Measurements from ENCODE around the gene EPHB6.

EPHB6 gene

DNA sequence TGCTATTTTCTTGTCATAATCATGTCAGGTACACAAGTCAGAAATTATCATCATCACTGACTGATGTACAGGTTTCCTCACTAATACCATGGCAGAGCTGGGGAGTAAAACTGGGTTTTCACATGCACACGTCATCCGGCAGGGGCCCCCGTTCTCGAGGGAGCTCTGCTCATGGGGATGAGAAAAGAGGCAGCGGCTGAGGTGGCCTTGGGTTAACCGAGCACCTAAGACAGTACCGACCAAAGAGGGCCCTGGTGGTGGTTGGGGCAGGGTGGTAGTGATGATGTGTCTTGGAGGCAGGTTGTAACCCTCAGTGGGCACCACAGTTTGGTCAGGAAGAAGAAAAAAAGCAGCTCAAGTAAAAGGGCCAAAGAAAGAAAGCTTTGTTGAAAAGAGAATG is 42.8 kb downstream of the EPHB6 start:
- DNase-seq, result no peak

DNA sequence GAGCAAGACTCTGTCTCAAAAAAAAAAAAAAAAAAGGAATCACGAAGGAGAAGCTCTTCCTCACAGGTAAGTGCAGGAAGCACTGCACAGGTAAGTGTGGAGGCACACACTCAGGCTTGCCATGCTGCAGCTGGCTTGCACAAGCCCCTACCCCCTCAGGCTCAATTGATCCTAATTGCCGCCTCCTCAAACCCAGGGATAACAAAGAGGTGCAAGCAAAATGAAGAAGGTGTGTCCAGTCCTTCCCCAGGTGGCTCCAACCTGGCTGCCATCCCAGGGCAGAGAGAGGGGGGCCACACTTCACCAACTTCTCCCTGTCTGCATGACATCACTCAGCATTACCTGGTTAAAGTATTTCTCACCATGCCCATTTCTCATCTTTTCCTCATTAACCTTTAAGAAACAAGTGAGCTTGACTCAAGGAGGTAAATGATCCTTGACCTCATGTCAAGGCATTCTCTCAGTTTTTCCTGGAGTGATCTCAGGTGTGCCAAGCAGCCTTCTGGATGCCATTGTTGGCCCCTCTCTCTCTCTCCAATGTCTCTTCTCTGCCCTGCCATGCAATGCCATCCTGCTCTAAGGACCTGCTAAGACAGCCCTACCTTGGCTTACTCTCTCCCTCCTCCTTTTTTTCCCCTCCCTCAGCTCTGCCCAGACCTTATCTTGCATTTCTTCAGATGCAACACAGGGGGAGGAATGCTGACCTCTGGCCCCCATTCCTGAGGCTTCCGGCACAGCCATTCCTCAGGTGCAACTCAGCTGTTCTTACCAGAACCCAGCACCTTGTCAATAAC is 43.7 kb downstream of the EPHB6 start:
- DNase-seq, result no peak

- no peak for DNase-seq
These were observed 44.8 kb downstream of the EPHB6 start for GRCh38 chr7:142899661-142900060.

DNA sequence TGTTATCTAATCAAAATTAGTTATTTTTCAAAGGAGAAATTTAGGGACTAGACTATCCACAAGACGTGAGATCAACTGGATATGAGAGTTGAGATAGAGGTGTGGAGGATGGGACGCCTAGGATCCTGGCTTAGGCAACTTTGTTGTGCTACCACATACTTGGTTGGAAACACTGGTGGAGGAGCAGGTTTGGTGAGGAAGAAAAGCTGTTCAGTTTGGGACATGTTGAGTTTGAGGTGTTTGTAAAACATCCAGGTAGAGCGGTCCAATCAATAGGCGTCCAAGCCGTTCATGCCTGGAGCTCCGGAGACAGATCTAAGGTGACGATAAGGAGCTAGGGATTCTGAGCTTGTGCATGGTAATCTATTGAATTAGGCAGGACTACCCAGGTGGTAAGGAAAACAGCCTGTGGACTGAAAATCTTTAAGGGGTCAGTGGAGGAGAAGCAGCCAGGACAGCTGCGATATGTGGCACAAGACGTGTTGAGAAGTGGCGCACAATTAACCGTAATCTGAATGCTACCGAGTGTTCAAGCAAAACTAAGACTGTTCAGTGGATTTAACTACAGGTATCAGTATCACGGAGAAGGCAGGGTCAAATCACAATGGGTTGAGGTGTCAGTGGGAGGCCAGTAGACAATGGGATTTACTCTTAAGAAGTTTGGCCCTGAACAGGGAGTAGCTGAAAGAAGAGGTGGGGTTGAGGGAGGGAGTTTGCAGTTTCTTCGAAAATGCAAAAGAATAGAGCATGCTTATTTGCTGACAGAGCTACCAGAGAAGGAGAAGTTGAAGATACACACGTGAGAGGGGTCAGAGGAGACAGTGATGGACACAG is 46.8 kb downstream of the EPHB6 start:
- no peak for DNase-seq

GRCh38 chr7:142904128-142904527 is 49.3 kb downstream of the EPHB6 start:
- DNase-seq, result no peak

DNA sequence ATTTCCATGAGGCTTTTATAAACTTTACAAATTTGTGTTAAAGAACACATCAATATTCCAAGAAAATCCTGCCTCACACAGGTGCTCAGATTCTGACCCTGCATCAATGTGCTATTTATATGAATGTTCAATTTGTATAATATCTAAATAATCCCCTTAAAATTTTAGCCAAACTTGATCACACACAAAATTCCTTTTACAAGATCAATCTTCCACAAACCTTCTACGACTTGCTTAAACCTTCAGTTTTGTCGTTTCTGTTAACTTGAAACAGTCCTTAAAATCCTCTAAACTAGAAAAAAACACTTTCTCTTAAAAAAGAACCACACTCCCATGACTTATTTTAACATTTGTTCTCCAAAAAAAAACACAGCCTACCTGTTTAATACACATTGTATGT is 50.9 kb downstream of the EPHB6 start:
- no peak for DNase-seq

GRCh38 chr7:142906643-142907042 is 51.8 kb downstream of the EPHB6 start:
- DNase-seq, result no peak

- DNase-seq, result no peak
These were observed 53.4 kb downstream of the EPHB6 start for GRCh38 chr7:142908290-142908689.

DNA sequence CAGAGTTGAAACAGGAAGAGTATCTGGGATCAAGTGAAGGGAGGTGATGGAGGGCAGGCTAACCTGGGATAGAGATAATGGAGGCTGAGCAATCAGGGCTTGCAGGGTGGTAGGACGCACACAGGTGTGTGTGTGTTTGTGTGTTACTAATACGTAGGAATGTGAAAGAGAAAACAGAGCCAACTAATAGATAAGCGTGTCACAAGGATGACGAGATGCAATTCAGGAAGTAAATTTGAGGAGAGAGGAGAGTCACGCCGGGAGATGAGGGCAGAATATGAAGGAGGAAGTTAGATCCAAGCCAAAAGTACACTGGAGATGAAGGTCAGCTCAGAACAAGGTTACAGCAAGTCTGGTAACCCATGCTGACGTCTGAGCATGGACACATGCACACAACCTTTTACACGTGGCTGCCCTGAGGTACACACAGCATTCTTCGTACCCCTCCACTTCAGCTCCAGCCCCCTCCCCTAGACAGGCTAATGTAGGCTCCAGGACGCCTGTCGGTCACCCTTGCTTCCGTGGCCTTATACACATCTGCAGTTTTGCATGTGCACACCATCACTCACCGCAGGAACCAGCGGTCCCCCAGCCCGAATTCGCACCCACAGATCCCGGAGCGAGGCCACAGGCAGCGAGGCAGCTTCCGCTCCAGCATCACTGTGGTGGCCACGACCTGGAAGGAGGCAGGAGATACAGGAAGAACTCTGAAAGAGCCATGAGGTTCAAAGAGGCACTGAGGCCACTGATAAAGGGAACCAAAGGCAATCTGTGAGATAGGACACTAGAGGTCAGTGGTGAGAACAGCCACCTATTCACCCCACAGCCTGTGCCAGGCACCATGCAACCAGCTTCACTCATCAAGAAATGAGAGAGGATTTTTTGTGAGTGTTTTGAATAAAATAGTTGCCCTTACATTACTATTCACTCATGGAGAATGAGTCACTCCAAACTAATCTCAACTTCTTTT is 54.3 kb downstream of the EPHB6 start:
- DNase-seq, result no peak

GRCh38 chr7:142910031-142910433 is 55.2 kb downstream of the EPHB6 start:
- no peak for DNase-seq

GRCh38 chr7:142910481-142910880 is 55.6 kb downstream of the EPHB6 start:
- DNase-seq, result no peak

GRCh38 chr7:142913051-142913450 is 58.2 kb downstream of the EPHB6 start:
- DNase-seq, result no peak

- no peak for DNase-seq
These were observed 58.7 kb downstream of the EPHB6 start for GRCh38 chr7:142913566-142913965.

GRCh38 chr7:142914121-142914520 is 59.2 kb downstream of the EPHB6 start:
- no peak for DNase-seq

DNA sequence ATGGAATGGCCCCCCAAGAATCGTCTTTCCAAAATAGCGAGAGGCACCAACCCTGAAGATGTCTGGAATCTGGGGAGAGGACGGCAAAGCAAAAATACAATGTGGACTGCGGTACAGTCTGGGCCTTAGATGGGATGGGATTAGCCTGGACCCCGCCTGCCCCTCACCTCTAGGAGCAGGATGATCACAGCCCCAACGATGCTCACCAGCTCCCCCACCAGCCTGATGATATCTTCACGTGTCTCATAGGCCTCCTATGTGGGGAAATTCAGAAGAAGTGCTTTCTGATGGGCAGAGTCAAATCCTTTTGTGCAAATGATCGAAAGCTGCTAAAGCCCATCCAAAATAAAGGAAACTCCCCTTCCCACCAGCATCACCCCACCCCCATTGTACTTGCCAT is 60.4 kb downstream of the EPHB6 start:
- DNase-seq, result no peak

DNA sequence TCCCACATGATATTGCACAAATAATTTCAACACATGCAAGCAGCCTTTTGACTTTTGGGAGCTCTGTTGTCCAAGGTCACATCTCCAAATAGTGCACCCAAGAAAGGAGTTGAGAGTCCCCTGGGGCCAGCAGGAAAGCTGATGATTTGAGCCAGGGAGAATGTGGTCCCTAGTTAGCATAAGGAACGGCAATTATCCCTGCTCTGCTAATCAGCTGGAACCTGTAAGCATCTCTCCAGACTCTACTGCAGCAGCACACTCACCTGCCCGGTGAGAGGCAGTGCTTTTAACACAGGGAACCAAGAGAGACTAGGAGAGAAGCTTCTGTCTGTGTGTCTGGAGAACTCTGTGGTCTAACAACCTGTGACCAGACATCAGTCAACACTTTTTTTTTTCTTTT is 61.6 kb downstream of the EPHB6 start:
- DNase-seq, result no peak

- DNase-seq, result no peak
These were observed 62.6 kb downstream of the EPHB6 start for GRCh38 chr7:142917447-142917846.

- no peak for DNase-seq
These were observed 64.0 kb downstream of the EPHB6 start for GRCh38 chr7:142918901-142919300.

- DNase-seq, result no peak
These were observed 64.8 kb downstream of the EPHB6 start for GRCh38 chr7:142919656-142920055.

Measured in cortex of kidney (tissue), 1 donor.